HG02943 (cell line): Measurements from ENCODE around the gene NAPEPLD.
"Not testable (repeated sequence)": the region's sequence is repeated elsewhere in the genome, so short reads cannot be mapped to it uniquely, and the experiment has no call there.

Experiments
- ATAC-seq: cut with Tn5 transposase; IDR thresholded peaks from one replicate; pipeline ENCODE4 v1.9.1; 2021; ENCODE audit warnings: mild to moderate bottlenecking, low read depth, moderate library complexity; ENCODE audit not compliant: unreplicated experiment

NAPEPLD gene

DNA sequence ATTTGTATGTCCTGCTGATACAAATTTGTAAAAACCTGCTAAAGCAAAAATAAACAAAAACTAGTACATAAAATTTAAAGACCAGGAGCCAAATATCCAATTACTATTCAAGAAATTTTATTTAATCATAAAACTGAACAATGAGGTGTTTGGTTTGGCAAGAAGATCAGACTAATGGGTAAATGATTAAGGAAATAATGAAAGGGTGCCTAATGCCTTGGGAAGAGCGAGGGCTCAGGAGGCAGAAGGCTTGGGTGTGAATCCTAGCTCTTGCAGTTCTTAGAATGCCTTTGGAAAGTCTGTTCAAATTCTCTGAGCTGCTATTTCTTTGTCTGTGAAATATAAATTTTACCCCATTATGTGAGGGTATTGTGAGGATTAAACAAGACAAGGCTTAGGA is 32.4 kb downstream of the NAPEPLD start:
- no peak for ATAC-seq

DNA sequence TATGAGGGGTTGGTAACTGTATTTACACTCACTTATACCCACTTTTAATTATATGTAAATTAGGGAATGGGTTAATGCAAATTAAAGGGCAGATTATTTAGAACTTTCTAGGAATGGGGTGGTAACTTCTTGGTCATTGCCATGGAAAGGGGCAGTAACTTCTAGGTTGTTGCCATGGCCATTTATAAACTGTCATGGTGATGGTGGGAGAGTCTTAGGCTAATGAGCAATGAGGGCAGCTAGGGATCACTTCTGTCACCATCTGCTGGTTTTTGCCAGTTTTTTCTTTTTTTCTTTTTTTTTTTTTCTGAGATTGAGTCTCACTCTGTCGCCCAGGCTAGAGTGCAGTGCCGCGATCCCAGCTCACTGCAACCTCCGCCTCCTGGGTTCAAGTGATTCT is 33.1 kb downstream of the NAPEPLD start:
- ATAC-seq, result no peak

DNA sequence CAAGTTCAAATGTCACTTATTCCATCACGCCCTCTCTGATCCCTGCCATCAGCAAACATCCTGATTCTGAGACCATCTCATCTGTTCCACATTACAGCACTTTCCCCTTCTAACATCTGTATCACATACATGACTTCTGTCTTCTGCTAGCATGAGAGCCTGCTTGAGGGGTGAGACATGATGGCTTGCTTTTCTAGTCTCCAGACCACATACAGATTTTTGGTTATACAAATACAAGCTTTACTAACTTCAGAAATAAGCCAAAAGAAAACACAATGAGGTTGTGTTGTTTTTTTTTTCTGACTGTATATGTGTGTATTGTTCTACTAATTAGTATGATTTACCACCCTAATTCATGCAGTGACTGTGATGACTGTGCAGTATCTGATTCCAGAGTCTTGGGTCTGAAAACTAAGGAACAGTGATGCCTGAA is 34.3 kb downstream of the NAPEPLD start:
- ATAC-seq, result no peak

DNA sequence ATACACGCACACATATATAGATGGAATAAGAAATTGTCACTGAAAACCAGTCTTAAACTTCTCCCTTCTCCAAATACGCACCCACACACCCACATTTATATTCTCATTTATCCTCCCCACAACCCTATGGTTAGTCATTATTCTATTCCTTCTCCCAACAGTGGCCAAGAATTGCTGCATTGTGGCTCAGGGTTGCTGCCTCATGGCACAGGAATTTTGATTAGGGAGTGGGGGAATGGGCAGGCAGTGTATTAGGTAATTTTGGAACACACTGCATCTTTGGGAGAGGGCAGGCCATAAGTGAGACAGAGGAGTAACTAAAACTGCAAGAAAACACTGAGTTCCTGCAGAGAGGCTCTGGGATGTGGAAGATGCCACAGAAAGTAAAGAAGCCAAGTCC is 35.7 kb downstream of the NAPEPLD start:
- no peak for ATAC-seq

DNA sequence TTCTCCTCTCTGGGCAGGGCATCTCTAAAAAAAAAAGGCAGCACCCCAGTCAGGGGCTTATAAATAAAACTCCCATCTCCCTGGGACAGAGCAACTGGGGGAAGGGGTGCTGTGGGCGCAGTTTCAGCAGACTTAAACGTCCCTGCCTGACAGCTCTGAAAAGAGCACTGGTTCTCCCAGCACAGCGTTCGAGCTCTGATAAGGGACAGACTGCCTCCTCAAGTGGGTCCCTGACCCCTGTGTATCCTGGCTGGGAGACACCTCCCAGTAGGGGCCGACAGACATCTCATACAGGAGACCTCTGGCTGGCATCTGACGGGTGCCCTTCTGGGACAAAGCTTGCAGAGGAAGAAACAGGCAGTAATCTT is 42.2 kb downstream of the NAPEPLD start:
- not testable (repeated sequence) for ATAC-seq

DNA sequence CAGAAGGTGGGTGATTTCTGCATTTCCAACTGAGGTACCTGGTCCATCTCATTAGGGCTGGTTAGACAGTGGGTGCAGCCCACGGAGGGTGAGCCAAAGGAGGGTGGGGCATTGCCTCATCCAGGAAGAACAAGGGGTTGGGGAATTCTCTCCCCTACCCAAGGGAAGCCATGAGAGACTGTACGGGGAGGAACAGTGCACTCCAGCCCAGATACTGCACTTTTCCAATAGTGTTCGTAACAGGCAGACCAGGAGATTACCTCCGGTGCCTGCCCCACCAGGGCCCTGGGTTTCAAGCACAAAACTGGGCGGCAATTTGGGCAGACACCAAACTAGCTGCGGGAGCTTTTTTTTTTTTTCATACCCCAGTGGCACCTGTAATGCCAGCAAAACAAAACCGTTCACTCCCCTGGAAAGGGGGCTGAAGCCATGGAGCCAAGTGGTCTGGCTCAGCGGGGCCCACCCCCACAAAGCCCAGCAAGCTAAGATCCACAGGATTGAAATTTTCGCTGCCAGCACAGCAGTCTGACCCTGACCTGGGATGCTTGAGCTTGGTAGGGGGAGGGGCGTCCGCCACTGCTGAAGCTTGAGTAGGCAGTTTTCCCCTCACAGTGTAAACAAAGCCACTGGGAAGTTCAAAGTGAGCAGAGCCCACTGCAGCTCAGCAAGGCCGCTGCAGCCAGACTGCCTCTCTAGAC is 42.7 kb downstream of the NAPEPLD start:
- ATAC-seq, result no peak

DNA sequence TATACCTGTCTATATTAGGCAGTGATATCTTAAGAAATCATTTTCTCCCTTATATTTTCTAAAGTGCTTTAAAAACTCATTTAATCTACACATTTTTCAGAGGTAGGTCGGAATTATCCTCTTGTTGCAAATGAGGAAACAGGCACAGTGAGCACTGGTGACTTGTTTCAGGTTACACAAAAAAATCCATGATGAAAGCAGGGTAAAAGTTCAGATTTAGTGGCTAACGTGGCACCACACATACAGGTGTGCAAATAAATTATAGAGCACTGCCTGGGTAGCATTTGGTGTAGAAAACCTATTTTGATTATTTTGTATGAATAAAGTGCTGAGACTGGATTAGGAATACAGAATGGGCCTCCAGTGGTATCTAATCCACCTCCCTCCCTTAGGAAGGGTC is 47.4 kb downstream of the NAPEPLD start:
- no peak for ATAC-seq

DNA sequence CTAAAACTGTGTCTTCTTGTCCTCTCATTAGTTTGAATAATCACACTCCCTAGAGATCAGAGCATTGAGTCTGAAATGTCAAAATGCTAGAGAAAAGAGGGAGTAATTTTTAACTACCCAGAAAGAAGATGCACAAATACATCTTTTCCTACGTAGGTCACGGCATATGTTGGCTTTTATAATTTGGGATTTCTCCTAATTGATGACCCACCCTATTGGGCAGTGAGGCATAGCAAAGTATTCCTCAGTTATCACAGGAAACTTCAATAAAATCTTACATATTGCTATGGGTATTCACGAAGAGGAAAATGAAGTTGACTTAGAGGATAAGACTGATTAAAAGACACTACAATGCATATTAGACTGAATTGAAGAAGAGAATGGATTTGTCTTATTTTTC is 48.6 kb downstream of the NAPEPLD start:
- ATAC-seq, result no peak

DNA sequence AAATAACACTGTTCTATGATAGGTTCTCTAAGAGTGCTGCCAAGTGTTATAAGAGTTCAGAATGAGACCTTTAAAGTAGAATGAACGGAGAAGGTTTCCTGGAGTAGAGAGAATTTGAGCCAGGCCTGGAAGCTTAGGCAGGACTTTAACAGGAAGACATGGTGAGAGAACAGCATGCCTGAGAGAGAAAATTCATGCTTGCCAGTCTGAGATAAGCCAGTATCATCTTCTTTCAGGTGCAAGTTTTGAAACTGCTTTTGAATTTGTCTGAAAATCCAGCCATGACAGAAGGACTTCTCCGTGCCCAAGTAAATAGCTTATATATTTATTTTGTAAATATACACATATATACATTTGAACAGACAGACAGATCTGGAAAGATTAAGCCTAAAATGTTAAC is 51.9 kb downstream of the NAPEPLD start:
- no peak for ATAC-seq

DNA sequence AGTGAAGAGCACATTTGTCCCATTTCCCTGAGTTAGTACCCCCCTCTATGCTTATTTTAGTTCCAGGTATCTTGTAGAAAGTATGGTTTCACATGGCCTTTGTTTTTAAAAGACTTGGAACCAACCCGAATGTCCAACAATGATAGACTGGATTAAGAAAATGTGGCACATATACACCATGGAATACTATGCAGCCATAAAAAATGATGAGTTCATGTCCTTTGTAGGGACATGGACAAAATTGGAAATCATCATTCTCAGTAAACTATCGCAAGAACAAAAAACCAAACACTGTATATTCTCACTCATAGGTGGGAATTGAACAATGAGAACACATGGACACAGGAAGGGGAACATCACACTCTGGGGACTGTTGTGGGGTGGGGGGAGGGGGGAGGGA is 53.3 kb downstream of the NAPEPLD start:
- ATAC-seq, result not testable (repeated sequence)

DNA sequence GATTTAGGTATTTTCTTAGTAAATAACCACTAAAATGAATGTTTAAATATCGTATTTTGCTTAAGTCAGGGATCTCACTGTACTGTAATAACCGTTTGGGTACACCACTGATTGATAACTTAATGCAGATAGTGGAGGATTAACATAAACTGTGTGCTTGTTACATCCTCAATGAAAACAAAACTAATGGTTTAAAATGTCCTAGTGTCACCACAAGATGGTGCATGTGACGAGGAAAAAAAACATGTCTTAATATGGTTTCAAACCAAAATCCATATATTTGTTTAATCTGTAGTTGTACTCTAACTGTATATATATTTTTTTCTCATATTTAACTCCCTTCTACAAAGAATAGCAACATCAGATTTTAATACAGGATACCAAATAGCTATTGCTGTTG is 54.8 kb downstream of the NAPEPLD start:
- ATAC-seq, result no peak

DNA sequence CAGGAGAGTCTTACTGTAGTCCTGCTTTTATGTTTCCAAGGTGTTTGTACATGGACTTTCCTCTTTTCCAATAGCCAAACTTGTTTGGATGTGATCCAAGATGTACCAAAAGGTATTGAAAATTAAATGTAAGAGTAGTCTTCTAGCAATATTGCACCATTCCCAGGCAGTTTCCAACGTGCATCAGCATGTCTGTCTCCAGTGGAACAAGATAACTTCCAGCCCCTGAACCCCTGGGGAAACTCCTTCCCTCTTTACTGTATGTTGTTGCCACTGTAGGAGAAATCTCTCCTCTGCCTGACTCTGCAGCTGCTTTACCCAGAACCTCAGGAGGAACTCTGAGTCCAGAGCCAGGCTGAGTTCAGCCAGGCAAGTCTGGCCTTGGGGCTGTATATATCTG is 55.5 kb downstream of the NAPEPLD start:
- ATAC-seq, result no peak

DNA sequence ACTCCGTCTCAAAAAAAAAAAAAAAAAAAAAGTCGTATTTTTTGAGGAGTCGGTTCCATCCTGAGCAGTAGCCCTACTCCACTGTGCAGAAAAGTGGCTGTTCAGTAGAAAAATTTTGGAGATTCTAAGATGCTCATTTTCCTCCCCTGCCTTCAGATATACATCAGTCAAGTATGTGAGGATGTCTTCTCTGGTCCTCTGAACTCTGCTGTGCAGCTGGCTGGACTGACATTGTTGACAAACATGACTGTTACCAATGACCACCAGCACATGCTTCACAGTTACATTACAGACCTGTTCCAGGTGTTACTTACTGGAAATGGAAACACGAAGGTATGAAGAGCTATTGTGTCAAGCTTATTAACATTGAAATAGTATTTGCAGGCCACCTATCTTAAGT is 56.6 kb downstream of the NAPEPLD start:
- ATAC-seq, result not testable (repeated sequence)

DNA sequence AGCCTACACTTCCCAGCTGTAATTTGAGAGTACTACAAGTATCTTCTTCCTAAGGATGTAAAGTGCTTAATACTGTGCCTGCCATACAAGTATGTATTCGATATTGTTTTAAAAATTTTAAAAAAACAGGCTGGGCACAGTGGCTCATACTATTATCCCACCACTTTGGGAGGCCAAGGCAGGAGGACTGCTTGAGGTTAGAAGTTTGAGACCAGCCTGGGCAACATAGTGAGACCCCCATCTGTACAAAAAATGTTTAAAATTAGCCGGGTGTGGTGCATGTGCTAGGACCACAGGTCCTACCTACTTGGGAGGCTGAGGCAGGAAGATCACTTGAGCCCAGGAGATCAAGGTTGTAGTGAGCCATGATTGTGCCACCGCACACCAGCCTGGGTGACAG is 65.7 kb downstream of the NAPEPLD start:
- no peak for ATAC-seq

DNA sequence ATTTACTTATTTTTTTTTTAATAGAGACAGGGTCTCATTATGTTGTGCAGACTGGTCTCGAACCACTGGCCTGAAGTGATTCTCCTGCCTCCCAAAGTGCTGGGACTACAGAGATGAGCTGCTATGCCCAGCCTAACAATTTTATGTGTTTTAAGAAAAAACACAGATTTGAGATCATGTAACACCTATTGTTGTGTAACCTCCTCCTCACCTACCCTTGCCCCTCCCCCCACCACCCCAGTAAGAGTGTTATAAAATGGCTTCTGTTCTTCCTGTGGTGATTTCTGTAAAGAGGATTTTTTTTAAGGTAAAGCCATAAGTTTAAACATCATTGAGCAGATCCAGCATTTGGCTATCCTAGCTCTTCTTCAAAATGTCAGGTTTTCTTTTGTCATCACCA is 66.4 kb downstream of the NAPEPLD start:
- no peak for ATAC-seq

DNA sequence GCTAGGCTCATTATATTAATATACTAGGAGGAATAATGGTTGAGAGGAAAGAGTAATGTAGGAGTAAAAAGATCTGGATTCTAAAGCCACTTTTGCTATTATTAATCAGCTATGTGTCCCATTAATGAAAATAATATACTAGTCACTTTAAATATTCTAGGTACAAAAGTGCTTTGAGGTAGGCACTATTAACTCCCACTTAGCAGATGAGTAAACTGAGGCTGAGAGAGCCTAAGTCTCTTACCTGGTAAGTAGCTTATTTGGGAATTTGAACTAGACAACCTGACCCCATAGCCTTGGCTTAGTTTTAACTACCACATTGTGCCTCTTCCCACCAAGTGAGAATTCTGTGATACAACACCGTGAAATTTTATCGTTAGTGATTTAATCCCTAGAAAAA is 68.0 kb downstream of the NAPEPLD start:
- no peak for ATAC-seq

DNA sequence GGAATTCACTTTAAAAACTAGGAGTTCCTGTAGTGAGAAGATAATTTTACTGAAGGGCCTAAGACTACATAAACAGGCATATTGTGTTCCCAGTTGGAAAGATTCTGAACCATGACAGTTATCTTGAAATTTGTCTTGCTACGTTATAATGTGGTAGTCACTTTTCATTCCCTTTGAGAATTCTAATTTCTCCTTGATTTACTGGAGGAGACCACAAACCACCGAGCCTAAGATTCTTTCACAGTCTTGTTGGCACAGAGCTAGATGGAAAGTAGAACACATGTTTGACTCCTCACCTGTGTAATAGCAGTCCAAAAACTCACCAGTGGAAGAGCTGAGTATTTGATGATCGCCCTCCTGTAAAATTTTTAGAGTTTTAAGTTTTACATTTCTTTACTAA is 69.1 kb downstream of the NAPEPLD start:
- no peak for ATAC-seq

DNA sequence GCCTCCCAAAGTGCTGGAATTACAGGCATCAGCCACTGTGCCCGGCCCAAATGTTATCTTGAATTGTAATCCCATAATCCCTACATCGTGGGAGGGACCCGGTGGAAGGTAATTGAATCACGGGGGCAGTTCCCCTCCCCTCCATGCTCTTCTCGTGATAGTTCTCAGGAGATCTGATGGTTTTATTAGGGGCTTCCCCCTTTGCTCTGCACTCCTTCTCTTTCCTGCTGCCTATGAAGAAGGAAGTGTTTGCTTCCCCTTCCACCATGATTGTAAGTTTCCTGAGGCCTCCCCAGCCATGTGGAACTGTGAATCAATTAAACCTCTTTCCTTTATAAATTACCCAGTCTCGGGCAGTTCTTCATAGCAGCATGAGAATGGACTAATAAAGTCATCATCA is 70.7 kb downstream of the NAPEPLD start:
- not testable (repeated sequence) for ATAC-seq

DNA sequence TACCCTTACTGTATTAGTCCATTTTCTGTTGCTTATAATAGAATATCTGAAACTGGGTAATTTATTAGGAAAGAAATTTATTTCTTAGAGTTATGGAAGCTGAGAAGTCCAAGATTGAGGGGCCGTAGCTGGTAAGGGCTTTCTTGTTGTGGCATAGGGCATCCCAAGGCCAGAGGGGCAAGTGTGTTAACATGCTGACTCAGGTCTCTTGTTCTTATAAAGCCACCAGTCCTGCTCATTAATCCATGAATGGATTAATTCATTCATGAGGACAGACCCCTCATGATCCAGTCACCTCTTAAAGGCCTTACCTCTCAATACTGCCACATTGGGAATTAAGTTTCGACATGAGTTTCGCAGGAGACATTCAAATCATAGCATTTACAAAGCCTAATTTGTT is 71.6 kb downstream of the NAPEPLD start:
- no peak for ATAC-seq

DNA sequence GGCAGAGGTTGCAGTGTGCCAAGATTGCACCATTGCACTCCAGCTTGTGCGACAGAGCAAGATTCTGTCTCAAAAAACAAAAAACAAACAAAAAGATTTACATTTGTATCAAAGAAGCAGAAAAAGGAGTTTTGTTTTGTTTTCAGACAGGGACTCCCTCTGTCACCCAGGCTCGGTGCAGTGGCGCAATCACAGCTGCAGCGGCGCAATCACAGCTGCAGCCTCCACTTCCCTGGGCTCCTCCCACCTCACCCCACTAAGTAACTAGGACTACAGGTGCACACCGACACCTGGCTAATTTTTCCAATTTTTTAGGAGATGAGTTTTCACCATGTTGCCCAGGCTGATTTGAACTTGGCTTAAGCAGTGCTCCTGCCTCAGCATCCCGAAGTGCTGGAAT is 72.1 kb downstream of the NAPEPLD start:
- no peak for ATAC-seq

DNA sequence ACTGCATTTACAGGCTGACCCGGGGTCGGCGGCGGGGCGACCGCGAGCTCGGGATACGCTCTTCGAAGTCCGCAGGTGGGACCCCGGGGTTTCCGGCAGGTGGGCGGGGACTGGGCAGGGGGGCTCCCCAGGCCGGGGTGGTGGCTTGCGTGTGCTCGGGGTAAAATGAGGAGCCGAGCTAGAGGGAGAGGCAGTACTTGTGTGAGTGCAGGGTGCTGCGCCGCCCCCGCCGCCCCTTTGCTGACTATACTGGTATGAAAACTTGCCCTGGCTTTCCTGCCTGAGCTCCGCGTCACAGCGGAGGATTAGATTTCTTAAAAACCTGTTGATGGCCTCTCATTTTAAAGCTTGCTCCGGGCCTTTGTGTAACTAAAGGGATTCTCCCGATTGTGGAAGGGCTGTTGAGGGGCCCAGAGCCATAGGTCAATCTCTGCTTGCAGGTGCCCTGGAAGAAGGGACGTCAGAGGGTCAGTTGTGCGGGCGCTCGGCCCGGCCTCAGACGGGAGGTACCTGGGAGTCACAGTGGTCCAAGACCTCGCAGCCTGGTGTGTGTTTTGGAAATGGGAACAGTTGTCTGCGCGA is 73.5 kb downstream of the NAPEPLD start:
- peak; percentile 48 for ATAC-seq

DNA sequence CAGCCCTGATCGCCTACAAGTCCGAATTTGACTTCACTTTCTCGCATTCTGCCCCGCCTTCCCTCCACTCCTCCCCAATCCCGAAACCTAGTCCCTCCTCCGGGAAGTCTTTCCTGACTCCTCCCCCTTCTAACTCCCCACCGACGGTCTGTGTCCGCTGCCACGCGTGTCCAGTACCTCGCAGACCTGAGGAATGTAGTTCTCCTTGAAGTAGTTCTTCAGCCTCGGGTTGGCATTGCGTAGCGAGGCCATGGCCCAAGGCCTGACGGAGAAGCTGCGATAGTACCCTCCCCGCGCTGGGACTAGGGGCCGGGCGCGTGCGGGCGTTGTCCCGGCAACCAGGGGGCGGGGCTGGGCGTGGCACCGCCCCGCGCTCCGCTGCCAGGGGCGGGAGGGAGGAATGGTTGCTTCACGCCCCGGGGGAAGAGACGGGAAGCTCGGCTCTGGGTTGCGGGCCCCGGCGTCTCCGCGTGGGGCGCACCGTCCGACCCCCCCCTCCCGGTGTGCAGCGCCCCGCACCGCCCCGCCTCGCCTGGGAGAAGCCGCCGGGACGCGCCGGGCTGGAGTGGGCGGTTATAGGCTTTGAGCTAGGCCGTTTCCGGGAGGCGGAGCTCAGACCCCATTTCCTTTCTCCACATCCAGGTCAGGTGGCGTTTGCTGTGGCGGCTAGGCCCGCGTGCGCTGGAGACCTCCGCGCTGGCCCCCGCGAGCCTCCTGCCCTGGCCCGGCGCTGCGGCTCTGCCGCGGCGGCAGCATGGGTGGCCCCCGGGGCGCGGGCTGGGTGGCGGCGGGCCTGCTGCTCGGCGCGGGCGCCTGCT is 74.2 kb downstream of the NAPEPLD start, which contains the start of the genes ARMC10 and FBXL13:
ARMC10 (plus strand) TSS at position 622 of the 818 bp plus-strand sequence; CDS start at position 755, 133 bp downstream.
FBXL13 (minus strand) TSS at position 278 of the 818 bp plus-strand sequence.
- ATAC-seq, result peak; percentile 90
